ENCODE data around the gene DISC1.
"Not testable (repeated sequence)": the region's sequence is repeated elsewhere in the genome, so short reads cannot be mapped to it uniquely, and the experiment has no call there.

DISC1 gene

GRCh38 chr1:231761747-231762541, 135.4 kb downstream of the DISC1 start:
- in situ Hi-C loops (cut with MboI; ENCODE audit: low sequenced_read_pairs), result no loop called here

- in situ Hi-C loops (cut with MboI; ENCODE audit: low sequenced_read_pairs), result no loop called here
Observed at GRCh38 chr1:231763456-231763855, 136.9 kb downstream of the DISC1 start.

GRCh38 chr1:231765825-231766224, 139.2 kb downstream of the DISC1 start:
- in situ Hi-C loops (cut with MboI; ENCODE audit: low sequenced_read_pairs), result not testable (repeated sequence)

DNA sequence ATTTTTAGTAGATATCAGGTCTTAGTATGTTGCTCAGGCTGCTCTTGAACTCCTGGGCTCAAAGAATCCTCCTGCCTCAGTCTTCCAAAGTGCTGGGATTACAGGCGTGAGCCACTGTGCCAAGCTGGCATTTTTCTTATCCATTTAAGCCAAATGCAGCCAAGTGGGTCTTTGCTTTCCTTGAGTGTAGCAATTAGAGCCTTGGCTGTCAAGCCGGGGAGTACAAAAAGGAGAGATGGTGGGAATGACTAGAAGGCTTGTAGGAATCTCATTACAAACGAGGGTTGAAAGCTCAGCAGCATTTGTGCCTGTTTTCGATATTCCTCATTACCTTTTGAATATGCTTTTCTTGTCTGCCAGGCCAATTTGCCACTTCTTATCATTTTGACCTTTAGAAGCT, 140.9 kb downstream of the DISC1 start:
- in situ Hi-C loops (cut with MboI; ENCODE audit: low sequenced_read_pairs), result no loop called here

- in situ Hi-C loops (cut with MboI; ENCODE audit: low sequenced_read_pairs), result no loop called here
Observed at GRCh38 chr1:231768416-231768815, 141.8 kb downstream of the DISC1 start.

GRCh38 chr1:231770506-231771175, 144.1 kb downstream of the DISC1 start:
- in situ Hi-C loops (cut with MboI; ENCODE audit: low sequenced_read_pairs), result no loop called here

- in situ Hi-C loops (cut with MboI; ENCODE audit: low sequenced_read_pairs), result no loop called here
Observed at GRCh38 chr1:231774719-231775335, 148.2 kb downstream of the DISC1 start.

DNA sequence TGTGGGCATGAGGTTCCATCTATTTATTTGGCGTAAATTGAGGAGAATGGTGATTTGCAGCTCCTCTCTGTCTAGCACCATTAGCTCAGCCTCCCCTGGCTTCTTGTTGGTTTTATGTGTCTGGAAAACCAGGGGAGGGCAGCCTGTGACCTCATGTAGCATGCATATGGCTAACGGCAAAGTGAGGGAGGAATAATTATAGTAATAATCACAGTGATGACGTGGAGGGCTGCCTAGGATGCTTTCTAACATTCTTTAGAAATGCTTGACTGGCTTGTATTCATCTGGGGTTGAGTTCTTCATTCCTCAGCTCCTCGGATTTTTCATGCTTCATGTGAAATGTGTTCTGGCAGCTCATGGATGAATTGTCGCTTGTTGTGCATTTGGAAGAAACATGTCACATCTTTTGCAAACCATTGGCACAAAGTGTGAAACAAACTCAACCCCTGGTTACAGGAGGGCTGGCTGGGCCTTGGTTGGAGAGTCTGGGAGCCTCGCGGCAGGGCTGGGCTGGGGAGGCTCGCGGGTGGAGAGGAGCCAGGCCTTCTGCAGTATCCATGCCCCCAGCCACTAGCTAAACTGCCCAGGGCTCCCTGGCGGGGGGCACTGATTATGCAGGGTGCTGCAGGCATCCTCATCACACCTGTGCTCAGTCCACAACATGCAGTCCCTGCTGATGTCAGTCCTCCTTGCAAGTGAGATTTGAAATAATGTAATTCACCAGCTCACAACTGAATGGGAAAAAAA, 149.6 kb downstream of the DISC1 start:
- in situ Hi-C loops (cut with MboI; ENCODE audit: low sequenced_read_pairs), result no loop called here

DNA sequence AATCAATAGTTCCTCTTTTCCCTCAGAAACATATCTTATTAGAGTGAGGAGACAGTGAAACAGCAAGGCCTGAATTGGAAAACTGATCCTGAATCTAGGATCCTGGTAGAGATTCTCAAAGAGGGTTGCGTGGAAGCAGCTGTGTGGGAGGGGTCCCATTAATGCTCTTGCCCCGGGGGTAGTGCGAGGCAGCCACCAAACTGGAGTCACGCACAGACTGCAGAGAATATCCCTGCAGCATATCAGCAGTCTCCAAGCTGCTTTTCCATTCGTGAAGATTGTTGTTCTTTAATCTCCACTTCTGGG, 150.1 kb downstream of the DISC1 start:
- in situ Hi-C loops (cut with MboI; ENCODE audit: low sequenced_read_pairs), result no loop called here

- in situ Hi-C loops (cut with MboI; ENCODE audit: low sequenced_read_pairs), result no loop called here
Observed at GRCh38 chr1:231778009-231778719, 151.6 kb downstream of the DISC1 start.

DNA sequence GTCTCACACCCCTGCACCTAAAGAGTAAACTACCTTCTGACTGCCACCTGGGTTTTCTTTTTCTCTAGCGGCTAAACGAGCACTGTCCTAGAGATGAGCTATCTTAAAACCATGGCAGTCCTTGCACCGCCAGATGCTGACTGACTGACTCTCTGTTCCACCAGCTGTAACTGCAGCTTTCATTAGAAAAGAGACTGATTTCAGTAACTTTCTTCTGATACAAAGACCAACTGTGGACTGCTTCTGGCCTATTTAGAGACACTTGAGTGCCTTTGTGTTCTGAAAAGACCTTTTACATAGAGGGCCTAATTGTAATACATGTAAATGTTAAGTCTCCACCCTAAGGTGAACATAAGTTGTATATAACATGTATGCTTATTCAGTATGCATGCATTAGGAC, 152.5 kb downstream of the DISC1 start:
- in situ Hi-C loops (cut with MboI; ENCODE audit: low sequenced_read_pairs), result no loop called here

DNA sequence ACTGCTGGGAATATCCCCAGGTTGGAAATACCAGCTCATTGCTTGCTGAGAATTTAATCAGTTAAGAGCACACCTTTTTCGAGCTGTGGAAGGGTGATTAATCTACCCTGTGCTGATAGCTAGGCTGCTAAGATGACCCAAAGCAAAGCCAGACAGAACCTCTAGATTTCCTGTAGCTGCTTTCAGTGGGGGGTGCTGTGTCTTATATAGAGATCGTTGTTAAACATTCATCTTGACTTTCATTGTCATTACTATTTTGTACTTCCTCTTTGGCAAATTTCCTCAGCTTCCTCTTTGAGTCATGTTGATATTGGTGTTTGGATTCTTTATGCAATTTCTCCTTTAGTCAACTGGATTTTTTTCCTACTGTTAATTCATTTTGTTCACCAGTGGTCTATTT, 155.3 kb downstream of the DISC1 start:
- in situ Hi-C loops (cut with MboI; ENCODE audit: low sequenced_read_pairs), result no loop called here

GRCh38 chr1:231785073-231785472, 158.5 kb downstream of the DISC1 start:
- in situ Hi-C loops (cut with MboI; ENCODE audit: low sequenced_read_pairs), result not testable (repeated sequence)

DNA sequence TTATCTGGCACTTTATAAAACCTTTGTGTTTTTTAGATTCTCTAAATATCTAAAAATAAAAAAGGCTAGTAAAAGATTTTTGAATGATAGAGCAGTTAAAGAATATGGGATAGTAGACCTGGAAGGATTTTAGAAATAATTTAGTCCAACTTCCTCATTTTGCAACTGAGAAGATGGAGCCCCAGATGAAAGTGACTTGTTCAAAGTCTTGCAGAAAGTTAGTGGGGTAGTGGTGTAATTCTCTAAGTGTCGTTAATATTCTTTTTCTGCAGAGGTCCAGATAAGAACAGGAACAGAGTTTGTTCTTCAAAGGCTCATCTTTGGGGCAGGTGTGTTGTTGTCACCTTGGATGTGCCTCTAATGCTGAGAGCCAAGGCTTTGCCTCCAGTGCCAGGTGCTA, 159.5 kb downstream of the DISC1 start:
- in situ Hi-C loops (cut with MboI; ENCODE audit: low sequenced_read_pairs), result no loop called here

DNA sequence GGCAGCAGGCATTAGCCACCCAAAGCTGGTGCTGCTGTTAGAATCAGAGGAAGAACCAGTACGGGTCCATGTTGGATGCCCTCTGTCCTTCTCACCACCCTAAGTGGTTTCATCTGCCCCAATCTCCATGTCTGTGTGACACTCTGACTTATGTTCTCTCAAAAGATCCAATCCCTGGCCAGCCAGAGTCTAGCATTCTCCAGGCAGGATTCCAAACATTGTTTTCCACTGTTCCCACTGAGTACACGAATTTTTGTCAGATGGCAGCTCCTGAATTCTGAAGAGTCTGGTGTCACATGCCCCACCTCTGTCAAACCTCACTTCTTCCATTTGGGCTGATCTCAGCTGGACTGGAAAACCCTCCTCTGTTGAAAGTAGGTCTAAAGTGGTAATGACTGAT, 166.0 kb downstream of the DISC1 start:
- in situ Hi-C loops (cut with MboI; ENCODE audit: low sequenced_read_pairs), result no loop called here

- in situ Hi-C loops (cut with MboI; ENCODE audit: low sequenced_read_pairs), result no loop called here
Observed at GRCh38 chr1:231793893-231794292, 167.3 kb downstream of the DISC1 start.

GRCh38 chr1:231796141-231796540, 169.6 kb downstream of the DISC1 start:
- in situ Hi-C loops (cut with MboI; ENCODE audit: low sequenced_read_pairs), result no loop called here

DNA sequence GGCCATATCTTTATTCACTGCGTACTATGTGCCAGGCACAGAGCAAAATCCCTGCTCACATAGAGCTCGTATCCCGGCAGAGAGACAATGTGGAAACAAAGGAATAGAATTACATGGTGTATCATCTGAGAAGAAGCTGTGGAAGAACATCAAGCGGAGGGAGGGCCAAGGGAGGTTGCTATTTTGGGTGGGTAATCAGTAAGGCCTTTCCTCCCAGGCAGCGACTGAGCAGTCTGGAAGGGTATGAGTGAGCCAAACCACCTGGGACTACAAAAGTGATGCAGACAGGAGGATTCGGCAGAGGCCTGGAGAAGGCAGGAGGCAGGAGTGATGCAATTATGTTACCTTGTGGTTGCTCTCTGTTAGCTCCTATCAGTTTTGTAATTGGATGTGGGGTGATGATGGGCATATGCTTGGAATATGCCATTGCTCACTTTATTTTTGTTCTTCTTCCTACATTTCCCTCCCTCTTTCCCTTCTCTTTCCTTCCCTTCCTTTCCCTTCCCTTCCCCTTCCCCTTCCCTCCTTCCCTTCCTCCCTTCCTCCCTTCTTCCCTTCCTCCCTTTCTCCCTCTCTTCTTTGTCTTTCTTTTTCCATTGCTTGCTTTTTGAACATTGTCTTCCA, 172.9 kb downstream of the DISC1 start:
- in situ Hi-C loops (cut with MboI; ENCODE audit: low sequenced_read_pairs), result no loop called here

- in situ Hi-C loops (cut with MboI; ENCODE audit: low sequenced_read_pairs), result no loop called here
Observed at GRCh38 chr1:231800108-231800507, 173.5 kb downstream of the DISC1 start.

DNA sequence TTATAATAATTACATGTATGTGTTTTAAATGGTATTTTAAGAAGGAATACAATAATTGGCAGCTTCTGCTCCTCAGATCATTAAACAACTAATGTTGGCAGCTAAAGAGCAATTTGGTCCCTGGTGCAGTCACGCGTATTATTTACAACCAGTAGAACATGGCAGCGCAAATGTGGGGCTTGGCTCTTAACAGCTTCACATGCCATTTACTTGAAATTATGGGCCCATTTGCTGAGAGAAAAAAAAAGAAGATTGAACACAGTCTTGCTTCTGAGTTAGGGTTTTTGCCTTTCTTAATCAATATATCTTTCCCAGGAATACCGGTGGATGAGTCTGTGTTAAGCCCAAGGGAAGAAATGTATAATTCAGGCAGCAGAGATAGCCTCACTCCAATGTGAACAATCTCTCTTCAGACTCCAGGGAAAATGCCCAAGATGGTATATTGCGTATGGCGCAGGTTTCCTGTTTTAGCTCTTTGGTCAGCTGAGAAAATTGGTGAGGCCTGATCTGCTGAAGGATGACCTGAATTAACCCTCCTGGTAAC, 174.5 kb downstream of the DISC1 start:
- in situ Hi-C loops (cut with MboI; ENCODE audit: low sequenced_read_pairs), result no loop called here
